GM12878 (cell line): ENCODE results near the gene PARVA. TPM values are rescaled to one million over a fixed set of nuclear protein-coding genes. Genes with fewer than 3 reads are reported as not detected.

Experiments
- ATAC-seq: fragments of 200-7000 bp; cut with Tn5 transposase; 3 replicates; pipeline ENCODE4 v1.9.1; 2020; ENCODE audit warnings: mild to moderate bottlenecking, moderate library complexity
- BruUV-seq: library from RNA; stranded (reverse); fragments of 400-500 nt; replicated peaks from 2 replicates; lab custom pipeline; 2021; lab: Mats Ljungman, UMichigan
- CTCF ChIA-PET: fragments of 300-600 bp; sonication (Branson Sonifier 250); formaldehyde crosslinking; extraction: SDS; loops from one replicate; lab custom pipeline; 2021; ENCODE audit warnings: inconsistent platforms; lab: Yijun Ruan, JAX
- POLR2A ChIA-PET: fragments of 350-600 bp; formaldehyde crosslinking; extraction: SDS; loops from one replicate; lab custom pipeline; 2021; ENCODE audit warnings: inconsistent platforms; lab: Charles Lee
- RAD21 ChIA-PET: fragments of 300-600 bp; sonication (Branson Sonifier 250); formaldehyde crosslinking; loops from one replicate; lab custom pipeline; 2023; ENCODE audit warnings: antibody characterized with exemption; ENCODE audit not compliant: unreplicated experiment; lab: Charles Lee
- SMC1A ChIA-PET: fragments of 300-600 bp; sonication (Branson Sonifier 250); formaldehyde crosslinking; loops from one replicate; lab custom pipeline; 2023; ENCODE audit not compliant: unreplicated experiment, uncharacterized antibody; lab: Charles Lee
- DNase-seq: peaks from one replicate; pipeline ENCODE4 v3.0.0-alpha.2; 2011; ENCODE audit warnings: low read depth, low spot score
- FAIRE-seq: peaks from 3 replicates; lab custom pipeline; 2011; peaks lifted over from hg19 to GRCh38; lab: Jason Lieb, UNC
- H2AFZ ChIP-seq: 2 replicates; pipeline ENCODE4 v1.6.0; 2011; ENCODE audit warnings: low read depth, low read length, control low read depth; ENCODE audit not compliant: control insufficient read depth
- H3K27ac ChIP-seq: 2 replicates; pipeline ENCODE4 v1.5.1; 2011; ENCODE audit warnings: control low read depth; ENCODE audit not compliant: control insufficient read depth, insufficient read depth
- H3K27me3 ChIP-seq, 2 experiments: replicated peaks in 1 of 2; 2 replicates each; pipeline versions ENCODE4 v1.6.0 to v1.6.1; 2011; ENCODE audit warnings: low read length in 1 of 2; ENCODE audit not compliant: control insufficient read depth in 2 of 2, insufficient read depth in 2 of 2
- H3K36me3 ChIP-seq, 2 experiments: 2 replicates each; pipeline ENCODE4 v1.5.1; 2011; ENCODE audit warnings: low read length in 1 of 2; ENCODE audit not compliant: control insufficient read depth in 2 of 2, insufficient read depth in 2 of 2
- H3K4me1 ChIP-seq: 2 replicates; pipeline ENCODE4 v1.6.1; 2011; ENCODE audit warnings: mild to moderate bottlenecking, low read length, moderate library complexity, mixed read lengths; ENCODE audit not compliant: control insufficient read depth, insufficient read depth
- H3K4me2 ChIP-seq: 2 replicates; pipeline ENCODE4 v1.6.0; 2011; ENCODE audit warnings: control low read depth; ENCODE audit not compliant: control insufficient read depth, insufficient read depth
- H3K4me3 ChIP-seq: fragments of 200-600 bp; sonication (generic); 2 replicates; pipeline ENCODE4 v1.5.1; 2016
- H3K79me2 ChIP-seq: 2 replicates; pipeline ENCODE4 v1.6.0; 2011; ENCODE audit warnings: low read length; ENCODE audit not compliant: control insufficient read depth, insufficient read depth
- H3K9ac ChIP-seq: 2 replicates; pipeline ENCODE4 v1.8.0; 2011; ENCODE audit warnings: low read length, control low read depth, mixed read lengths; ENCODE audit not compliant: control insufficient read depth, insufficient read depth
- H3K9me3 ChIP-seq: replicated peaks from 3 replicates; pipeline ENCODE4 v1.5.1; 2011; ENCODE audit warnings: mild to moderate bottlenecking, low read length; ENCODE audit not compliant: control insufficient read depth, insufficient read depth
- H4K20me1 ChIP-seq: 2 replicates; pipeline ENCODE4 v1.6.0; 2011; ENCODE audit not compliant: control insufficient read depth, insufficient read depth
- BMI1 ChIP-seq: fragments of 450-650 bp; IDR thresholded peaks from 2 replicates; pipeline ENCODE4 v1.6.1; 2016; ENCODE audit warnings: mild to moderate bottlenecking, moderate library complexity, borderline replicate concordance
- CREM ChIP-seq: IDR thresholded peaks from 2 replicates; pipeline ENCODE4 v1.6.1; 2014; ENCODE audit warnings: antibody characterized with exemption, low read depth
- E2F4 ChIP-seq: IDR thresholded peaks from 2 replicates; pipeline ENCODE4 v1.6.1; 2012; ENCODE audit warnings: low read depth, low read length, improper control_type of control experiment
- FOXM1 ChIP-seq: IDR thresholded peaks from 2 replicates; pipeline ENCODE4 v1.6.1; 2012; ENCODE audit warnings: low read depth, mild to moderate bottlenecking, inconsistent platforms, low read length, moderate library complexity
- HDAC2 ChIP-seq: fragments of 200-600 bp; sonication (generic); IDR thresholded peaks from 2 replicates; pipeline ENCODE4 v1.6.1; 2017
- HDAC6 ChIP-seq: fragments of 200-600 bp; sonication (generic); IDR thresholded peaks from one replicate; pipeline ENCODE4 v1.8.0; 2017; ENCODE audit warnings: antibody characterized with exemption; ENCODE audit not compliant: unreplicated experiment
- IRF5 ChIP-seq: fragments of 450-650 bp; IDR thresholded peaks from 2 replicates; pipeline ENCODE4 v1.6.1; 2017; ENCODE audit warnings: borderline replicate concordance
- MTA2 ChIP-seq: fragments of 450-650 bp; IDR thresholded peaks from 2 replicates; pipeline ENCODE4 v1.6.1; 2016; ENCODE audit warnings: low read depth, mild to moderate bottlenecking, moderate library complexity
- NR2C1 ChIP-seq: fragments of 450-650 bp; IDR thresholded peaks from 2 replicates; pipeline ENCODE4 v1.6.1; 2017; ENCODE audit warnings: antibody characterized with exemption, mild to moderate bottlenecking, moderate library complexity
- NR2F1 ChIP-seq: fragments of 450-650 bp; conservative IDR thresholded peaks from 2 replicates; pipeline ENCODE4 v1.6.1; 2017; ENCODE audit warnings: mild to moderate bottlenecking
- POLR2AphosphoS2 ChIP-seq: IDR thresholded peaks from 2 replicates; pipeline ENCODE4 v1.6.1; 2011; ENCODE audit warnings: low read depth, mild to moderate bottlenecking, low read length, improper control_type of control experiment, moderate library complexity
- RELA ChIP-seq: fragments of 450-650 bp; IDR thresholded peaks from 2 replicates; pipeline ENCODE4 v1.8.0; 2014; ENCODE audit warnings: borderline replicate concordance; ENCODE audit not compliant: partially characterized antibody
- RFX5 ChIP-seq: IDR thresholded peaks from 2 replicates; pipeline ENCODE4 v1.6.1; 2011; ENCODE audit warnings: low read depth, low read length, improper control_type of control experiment
- SPI1 ChIP-seq: IDR thresholded peaks from 2 replicates; pipeline ENCODE4 v1.6.1; 2011; ENCODE audit warnings: low read depth, mild to moderate bottlenecking, low read length, moderate library complexity, borderline replicate concordance; ENCODE audit not compliant: insufficient read depth
- SREBF1 ChIP-seq: IDR thresholded peaks from 2 replicates; pipeline ENCODE4 v1.6.1; 2012; ENCODE audit warnings: mild to moderate bottlenecking, low read length
- ZNF384 ChIP-seq: IDR thresholded peaks from 2 replicates; pipeline ENCODE4 v1.6.1; 2012; ENCODE audit warnings: low read depth, mild to moderate bottlenecking, low read length, improper control_type of control experiment, borderline replicate concordance
- WGBS: methylation state at CpG from one replicate; pipeline ENCODE4 v1.1.6; 2016; ENCODE audit warnings: low lambda C conversion rate; ENCODE audit not compliant: insufficient replicate concordance, insufficient coverage; ENCODE audit errors: missing lambda C conversion rate; 5-methylcytosine and 5-hydroxymethylcytosine counted together
- in situ Hi-C: fragments of 300-500 bp; cut with MboI; formaldehyde crosslinking; loops from 9 replicates; pipeline ENCODE4 v1.14.3; 2018; ENCODE audit warnings: mixed read lengths
- intact Hi-C: fragments of 100-400 bp; cut with micrococcal nuclease; formaldehyde crosslinking; loops from one replicate; pipeline ENCODE4 v1.14.2; 2022; ENCODE audit not compliant: unreplicated experiment
- polyA plus RNA-seq, 11 experiments: library from polyadenylated mRNA; depleted of rRNA in 4 of 11; unstranded in 6 of 11; stranded (reverse) in 5 of 11; fragments of >200 nt; fragmentation: Nextera tagmentation in 4 of 11; fragmentation: Illumina TruSeq in 1 of 11; extraction: Ambion mirVana in 4 of 11; extraction: Trizol in 1 of 11; gene quantifications; 1 replicate in 1 of 11; 2 replicates in 10 of 11; pipeline versions ENCODE4 v1.2.1 to v1.2.3, GENCODE V29; 2011 to 2016; ENCODE audit warnings: inconsistent platforms in 2 of 11, missing spikeins in 2 of 11, low read depth in 1 of 11
- total RNA-seq, 4 experiments: library from RNA; depleted of rRNA in 3 of 4; stranded (reverse); fragments of >200 nt in 3 of 4; fragmentation: Illumina TruSeq in 1 of 4; extraction: Trizol in 1 of 4; gene quantifications; 2 replicates each; pipeline versions ENCODE4 v1.2.1 to v1.2.3, GENCODE V29; 2013 to 2021

PARVA gene
- total and polyA plus RNA-seq, 10 of the 15 experiments (the other 5 are each of a cell fraction or from before 2014, with no cell fraction given), result 0.01 to 0.44 (median 0.03) TPM; not detected in 7

GRCh38 chr11:12453243-12453642 is 75.9 kb downstream of the PARVA start:
- ChIA-PET POLR2A (no interaction called here), SMC1A (interaction anchor here (0.6 to 0.9 kb wide), 2 partner anchors 20 to 256 kb away, joined by 3 read pairs; no protein-coding TSS in a partner anchor), CTCF (interaction anchor here (1.2 kb wide), 1 partner anchor 27 kb away, joined by 3 read pairs; no protein-coding TSS in a partner anchor), RAD21 (no interaction called here)
- no peaks in the 10 kb centered on the region for H3K4me1 ChIP-seq
- WGBS, result 78% methylated on average over 2 of the region's 2 CpGs
- in situ Hi-C loops (no loop called here), intact Hi-C loops (no loop called here)
- ATAC-seq (no peak), DNase-seq (no peak), FAIRE-seq (no peak)
- no peak overlapping the region for H2AFZ ChIP-seq
- no peak overlapping the region for H3K27ac ChIP-seq
- no peak overlapping the region for H3K4me2 ChIP-seq
- peaks cover 0 to 1% of the 10 kb centered on the region in 2 experiments; a peak in 1 of 4 replicates for H3K27me3 ChIP-seq
- H3K9ac ChIP-seq, result no peak overlapping the region
- H3K79me2 ChIP-seq, result no peaks in the 10 kb centered on the region
- BruUV-seq, result no TSS peak
- no peaks in the 10 kb centered on the region for H3K36me3 ChIP-seq
- no peaks in the 10 kb centered on the region for H4K20me1 ChIP-seq
- H3K4me3 ChIP-seq, result no peak overlapping the region
- no peaks in the 10 kb centered on the region for H3K9me3 ChIP-seq
- TF ChIP-seq HDAC2 (no peak), SPI1 (no peak), IRF5 (no peak), MTA2 (no peak), HDAC6 (no peak), BMI1 (no peak), ZNF384 (no peak), NR2F1 (no peak), CREM (no peak), SREBF1 (no peak), E2F4 (no peak), FOXM1 (no peak), NR2C1 (no peak), RELA (no peak), RFX5 (no peak), POLR2AphosphoS2 (no peak)
